HG03175 (cell line): ENCODE results near the gene NR2E1.

Experiments
- ATAC-seq: cut with Tn5 transposase; IDR thresholded peaks from one replicate; pipeline ENCODE4 v1.9.1; 2021; ENCODE audit warnings: mild to moderate bottlenecking, moderate library complexity; ENCODE audit not compliant: unreplicated experiment

The NR2E1 gene

DNA sequence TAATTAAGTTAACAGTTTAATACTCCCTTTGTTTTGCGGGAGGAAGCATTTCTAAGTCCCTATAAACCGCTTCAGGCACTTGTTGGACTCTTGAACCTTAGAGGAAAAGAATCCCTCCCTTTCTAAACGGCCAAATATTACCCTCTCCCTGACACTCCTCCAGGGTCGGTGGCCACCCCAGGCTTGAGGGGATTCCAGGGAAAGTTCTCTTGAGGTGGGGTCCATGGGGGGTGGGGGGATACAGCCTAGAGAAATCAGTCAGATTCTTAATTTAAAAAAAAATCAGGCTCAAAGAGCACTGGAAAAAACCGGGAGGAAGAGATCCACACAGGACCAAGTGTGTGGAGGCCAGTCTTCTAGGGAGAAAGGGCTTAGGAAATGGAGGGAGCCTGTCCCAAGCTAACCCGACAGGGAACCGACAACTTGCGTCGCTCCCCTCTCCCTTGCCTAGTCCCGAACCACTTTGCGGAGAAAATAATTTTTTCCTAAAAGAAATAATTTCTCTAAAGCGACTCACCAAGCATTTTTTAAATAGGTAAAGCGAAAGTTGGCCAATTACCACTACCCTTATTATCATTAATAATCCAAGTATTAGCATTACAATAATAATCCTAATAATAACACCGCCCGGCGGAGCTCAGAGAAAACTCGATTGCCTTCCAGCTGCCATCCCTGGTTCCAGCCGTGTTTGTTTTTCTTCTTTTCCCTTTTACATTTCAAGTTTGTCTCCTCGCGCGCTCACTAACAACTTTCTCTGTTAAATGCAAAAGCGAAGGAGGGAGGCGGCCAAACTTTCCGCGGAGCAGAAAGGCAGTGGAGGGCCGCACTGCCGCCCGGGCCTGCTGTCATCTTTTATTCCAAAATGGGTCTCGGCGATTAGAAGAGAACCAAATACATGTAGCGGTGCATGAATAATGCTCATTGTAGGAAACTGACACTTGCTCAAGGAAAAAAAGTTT, 4.8 kb downstream of the NR2E1 start:
- ATAC-seq: no peak

DNA sequence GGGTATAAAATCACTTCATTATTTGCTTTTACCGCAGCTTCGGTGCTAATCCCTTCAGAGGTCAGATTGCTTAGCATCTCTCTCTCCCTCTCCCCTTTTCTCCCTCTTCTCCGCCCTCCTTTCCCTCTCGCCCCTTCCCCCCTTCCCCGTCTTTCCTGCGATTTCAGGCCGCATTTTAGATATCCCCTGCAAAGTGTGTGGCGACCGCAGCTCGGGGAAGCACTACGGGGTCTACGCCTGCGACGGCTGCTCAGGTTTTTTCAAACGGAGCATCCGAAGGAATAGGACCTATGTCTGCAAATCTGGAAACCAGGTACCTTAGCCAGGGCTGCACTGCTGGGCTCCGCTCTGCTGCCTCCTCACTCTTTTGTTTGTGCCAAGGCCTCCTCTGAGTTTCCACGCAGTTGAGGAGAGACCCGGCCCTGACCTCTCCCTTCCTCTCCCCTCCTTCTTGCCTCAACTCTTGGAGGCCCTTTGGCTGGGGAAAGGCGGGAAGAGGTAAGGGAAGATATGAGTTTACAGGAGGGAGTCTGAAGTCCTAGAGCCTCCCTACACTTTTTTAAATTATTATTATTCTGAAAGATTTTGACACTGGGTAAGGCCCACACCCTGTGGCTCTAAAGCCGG, 5.6 kb downstream of the NR2E1 start:
- ATAC-seq: no peak

DNA sequence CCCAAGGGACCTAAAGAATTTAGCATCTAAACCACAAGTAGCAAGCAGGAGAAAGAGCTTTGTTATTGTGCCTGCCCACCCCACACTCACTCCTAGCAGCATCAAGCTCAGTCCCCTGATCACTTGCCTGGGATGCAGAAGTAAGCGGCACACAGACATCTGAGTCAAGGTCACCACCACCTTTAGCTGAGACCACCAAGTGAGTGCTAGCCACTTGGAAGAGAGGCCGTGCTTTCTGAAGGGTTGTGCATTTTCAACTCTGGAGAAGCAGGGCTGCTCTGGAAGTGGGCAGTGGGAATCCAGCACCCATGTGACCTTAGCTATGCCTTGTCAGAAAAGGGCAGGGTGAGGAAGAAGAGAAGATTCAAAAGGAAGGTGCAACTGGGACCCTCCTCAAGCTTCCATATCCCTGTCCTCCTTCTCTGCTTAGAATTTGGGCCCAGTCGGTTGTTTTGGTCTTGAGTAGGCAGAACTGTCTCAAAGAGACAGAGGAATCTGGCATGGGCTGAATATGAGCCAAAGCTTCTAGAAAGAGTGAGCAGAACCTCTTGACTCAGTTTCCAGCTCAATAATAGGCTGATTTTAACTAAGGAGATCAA, 6.2 kb downstream of the NR2E1 start:
- ATAC-seq: no peak

DNA sequence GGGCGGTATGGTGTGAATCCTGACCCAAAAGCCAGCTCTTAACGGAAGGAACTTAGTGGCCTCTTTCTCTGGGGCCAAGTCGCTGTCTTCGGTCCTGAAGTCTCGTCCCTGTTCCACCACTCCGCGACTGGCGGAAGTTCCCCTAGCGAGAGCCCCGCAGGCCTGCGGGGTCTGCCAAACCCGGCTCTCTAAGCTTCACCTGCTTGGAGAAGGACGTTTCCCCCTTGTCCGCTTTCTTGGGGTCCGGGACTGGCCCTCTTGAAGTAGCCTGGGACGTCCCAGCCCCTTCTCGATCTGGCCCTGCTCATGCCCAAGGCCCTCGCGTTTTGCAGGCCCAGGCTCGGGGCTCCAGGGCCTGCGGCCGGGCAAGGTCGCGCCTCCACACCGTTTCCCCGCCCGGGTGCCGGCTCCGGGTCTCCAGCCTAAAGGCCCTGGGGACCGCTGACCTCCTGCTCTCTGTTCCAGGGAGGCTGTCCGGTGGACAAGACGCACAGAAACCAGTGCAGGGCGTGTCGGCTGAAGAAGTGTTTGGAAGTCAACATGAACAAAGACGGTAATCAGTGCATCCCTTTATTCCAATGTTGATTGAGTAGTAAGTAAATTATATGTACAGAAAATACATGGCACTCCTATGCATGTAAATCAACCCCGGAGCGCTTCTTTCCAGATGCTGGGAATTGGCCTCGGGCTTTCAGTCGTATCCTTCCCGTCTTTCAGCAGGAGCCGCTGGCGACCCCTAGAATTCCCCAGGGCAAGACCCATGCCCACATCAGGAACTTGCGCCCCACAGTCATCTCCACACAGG, 8.8 kb downstream of the NR2E1 start:
- ATAC-seq: no peak

DNA sequence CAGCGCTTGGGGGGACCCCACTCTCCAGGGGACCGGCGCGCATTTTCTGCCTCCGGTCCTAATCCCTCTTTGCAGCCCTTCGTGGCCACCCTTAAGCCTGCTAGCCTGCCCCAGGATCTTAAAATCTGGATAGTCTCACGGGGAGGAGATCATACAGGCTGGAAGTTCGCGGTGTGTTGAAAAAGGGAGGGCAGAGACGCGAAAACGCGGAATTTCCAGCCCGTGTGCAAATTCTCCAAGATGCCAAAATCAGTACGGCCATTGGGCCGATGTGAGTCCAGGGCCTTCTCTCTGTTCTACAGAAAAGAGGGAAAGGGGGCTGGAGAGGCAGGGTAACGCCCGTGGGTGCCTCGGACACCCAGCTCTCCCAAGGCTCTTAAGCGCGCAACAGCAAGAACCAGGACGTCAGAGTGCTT, 9.4 kb downstream of the NR2E1 start:
- no peak for ATAC-seq

DNA sequence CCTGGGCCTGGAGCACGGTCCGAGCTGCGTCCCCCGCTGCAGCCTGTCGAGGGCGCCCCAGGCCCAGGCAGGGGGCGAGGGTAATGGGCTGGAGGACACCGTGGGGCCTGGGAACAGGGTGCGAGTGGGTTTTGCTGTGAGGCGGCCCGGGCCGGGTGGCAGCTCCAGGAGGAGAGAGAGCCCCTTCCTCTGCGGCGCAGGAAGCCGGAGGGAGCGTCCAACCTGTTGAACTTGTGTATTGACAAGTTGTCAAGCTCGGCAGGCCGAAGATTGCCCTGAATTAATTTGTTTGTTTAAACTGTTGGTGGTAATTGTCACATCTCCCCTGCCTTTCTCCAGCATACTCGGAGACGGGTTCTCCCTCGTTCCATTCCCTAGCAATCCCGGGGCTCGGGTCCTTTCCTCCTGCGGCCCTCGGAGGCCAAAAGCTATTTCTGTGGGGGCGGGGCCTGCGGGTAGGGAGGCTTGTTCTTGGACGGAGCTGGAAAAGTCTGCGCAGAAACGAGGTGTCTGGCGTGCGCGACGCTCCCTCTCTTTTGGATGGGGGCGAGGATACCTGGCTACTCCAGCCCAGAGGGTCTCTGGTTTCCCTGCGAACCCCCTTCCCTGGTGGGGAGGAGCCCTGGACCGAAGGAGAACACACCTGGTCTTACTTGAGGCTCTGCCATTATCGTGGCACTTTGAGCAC, 9.9 kb downstream of the NR2E1 start:
- ATAC-seq: no peak

DNA sequence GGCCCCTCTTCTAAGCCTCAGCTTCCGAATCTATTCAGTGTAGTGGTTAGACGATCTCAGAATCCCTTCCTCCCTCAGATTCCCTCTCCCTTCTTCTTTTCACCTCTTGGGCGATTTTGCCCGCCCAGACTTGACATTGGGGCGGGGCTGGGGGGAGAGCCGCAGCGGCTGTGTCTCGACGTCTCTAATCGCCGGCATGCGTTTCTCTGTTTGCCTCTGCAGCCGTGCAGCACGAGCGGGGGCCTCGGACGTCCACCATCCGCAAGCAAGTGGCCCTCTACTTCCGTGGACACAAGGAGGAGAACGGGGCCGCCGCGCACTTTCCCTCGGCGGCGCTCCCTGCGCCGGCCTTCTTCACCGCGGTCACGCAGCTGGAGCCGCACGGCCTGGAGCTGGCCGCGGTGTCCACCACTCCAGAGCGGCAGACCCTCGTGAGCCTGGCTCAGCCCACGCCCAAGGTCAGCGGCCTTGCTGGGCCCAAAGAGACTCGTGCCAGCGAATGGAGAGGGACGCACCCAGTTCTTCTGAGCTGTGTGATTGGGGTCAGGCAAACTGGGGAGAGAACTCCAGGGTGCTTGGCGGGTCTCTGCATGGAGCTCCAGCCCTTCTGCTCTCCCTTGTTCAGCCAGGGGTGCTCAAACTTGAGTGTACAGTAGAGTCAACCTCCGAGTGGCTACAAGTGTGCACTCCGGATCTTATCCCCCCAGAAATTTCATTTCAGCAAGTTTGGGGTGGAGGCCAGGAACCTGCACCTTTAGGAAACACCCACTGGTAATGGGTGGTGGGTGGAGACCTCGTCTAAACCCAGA, 10.7 kb downstream of the NR2E1 start:
- no peak for ATAC-seq

DNA sequence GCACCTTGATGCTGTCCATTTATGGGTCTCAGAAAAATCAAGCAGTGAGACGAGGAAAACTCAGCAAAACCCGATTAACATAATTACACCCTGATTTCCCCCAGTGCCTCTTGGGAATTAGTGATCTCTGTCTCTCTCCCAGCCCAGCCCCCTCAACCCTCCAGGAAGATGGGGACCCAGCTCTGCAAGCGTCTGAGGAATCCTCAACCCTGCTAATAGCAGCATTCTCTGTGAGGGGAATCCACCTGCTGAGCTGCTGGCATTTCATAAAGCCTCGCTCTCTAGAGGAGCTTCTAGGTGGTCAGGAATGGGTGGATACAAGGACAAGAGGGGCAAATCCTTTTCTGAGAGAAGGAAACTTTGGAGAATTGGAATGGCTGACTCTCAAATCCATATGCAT, 13.9 kb downstream of the NR2E1 start:
- ATAC-seq: no peak

DNA sequence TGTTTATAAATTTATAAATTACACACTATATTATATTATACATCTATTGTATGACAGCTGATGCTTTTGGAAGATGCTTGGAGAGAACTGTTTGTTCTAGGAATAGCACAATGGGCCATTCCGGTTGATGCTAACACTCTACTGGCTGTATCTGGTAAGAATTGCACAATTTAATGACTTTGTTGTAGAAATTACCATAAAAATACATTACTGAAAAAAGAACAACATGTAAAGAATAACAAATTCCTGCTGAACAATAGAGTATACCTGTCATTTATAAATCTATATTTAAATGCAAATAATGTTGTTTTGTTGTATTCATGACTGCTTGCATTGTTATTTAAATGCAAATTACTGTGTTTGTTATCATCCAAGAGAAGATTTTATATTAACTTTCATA, 14.4 kb downstream of the NR2E1 start:
- no peak for ATAC-seq

DNA sequence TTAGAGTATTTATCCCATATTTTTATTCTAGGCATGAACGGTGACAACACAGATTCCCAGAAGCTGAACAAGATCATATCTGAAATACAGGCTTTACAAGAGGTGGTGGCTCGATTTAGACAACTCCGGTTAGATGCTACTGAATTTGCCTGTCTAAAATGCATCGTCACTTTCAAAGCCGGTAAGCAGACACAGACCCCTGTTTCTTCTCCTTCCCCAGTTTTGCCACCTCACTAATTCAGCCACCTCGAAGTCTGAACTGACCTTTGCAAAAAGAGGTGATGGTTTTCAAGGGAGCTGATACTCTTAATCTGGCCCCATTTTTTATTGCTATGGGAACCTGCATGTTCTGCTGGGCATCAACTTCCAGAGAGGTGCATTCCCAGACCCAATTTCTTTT, 15.0 kb downstream of the NR2E1 start:
- no peak for ATAC-seq

DNA sequence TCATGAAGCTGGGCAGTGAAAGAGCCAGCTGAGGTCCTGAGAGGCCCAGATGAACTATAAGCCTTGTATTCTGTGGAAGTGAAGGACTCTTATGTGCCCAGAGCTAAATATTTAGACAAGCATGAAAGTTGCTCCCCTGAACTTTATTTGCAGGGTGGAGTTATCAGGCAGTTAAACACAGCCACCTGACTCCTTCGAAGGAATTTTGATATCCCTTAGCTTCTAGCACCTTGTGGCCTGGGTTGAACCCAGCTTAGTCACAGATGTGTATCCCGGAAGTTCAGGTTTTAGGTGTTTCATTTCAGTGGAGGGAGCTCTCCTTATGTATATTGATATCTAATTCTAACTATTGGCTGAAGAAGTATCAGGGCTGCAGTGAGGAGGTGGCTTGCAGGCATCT, 20.4 kb downstream of the NR2E1 start:
- ATAC-seq: no peak

DNA sequence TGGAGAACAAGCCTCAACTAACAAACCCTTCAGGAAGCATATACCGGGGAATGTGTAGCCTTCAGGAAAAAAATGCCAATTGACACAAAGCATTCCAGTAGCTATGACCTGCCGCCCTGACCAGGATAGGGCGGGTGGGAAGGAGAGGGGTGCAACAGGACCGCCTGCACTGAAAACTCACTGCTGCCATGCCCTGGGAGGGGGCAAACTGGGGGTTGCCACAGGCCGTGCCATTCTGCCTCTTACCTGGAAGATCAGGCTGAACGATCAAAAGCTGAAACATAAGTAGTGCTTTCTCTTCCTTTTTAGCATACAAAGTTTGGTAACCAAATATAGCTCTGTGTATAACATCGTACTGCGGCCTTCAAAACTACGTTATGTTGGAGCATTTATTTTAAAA, 21.7 kb downstream of the NR2E1 start:
- ATAC-seq: no peak

DNA sequence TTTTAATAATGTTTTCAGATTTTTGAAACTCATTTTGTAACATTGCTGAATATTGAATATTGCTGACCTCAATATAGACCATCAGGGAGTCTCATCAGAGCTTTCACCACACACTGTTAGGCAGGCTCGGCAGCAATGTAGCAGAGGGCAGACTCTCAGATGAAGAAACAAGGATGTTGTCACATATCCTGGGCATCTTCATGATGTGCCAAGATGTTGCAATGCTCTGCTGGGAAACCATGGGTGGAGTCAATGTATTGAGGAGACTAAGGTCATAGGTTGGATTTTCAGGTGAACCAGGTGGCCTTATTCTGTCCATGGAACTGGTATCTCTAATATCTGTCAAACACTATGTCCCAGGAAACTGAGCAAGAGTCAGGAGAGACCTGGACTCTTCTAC, 27.3 kb downstream of the NR2E1 start:
- ATAC-seq: no peak

DNA sequence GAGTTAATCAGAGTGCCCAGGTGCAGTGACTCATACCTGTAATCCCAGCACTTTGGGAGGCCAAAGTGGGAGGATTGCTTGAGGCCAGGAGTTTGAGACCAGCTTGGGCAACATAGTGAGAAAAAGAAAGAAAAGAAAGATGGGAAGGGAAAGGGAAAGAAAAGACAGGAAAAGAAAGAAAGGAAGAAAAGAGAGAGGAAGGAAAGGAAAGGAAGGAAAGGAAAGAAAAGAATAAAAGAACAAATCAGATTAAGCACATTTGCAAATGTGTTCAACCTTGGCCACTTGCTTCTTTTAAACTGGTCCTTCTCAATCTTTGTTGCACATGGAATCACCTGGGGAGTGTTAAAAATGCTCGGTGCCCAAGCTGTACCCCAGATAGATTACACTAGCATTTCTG, 28.0 kb downstream of the NR2E1 start:
- no peak for ATAC-seq

DNA sequence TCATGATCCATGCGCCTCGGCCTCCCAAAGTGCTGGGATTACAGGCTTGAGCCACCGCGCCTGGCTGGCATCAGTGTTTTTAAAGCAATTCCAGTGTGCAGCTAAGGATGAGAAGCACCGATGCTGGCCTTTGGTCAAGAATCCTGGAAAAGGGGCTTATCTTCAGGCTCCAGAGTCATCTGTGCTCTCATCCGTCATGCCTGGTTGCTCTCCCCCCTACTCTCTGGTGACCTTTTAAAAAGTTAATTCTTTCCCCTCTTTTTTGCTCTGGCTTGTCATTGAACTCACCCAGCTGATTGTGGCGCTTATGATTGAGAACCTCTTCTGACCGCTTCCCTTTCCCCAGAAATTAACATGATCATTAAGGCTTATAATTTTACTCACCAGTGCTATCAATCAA, 28.7 kb downstream of the NR2E1 start:
- no peak for ATAC-seq

DNA sequence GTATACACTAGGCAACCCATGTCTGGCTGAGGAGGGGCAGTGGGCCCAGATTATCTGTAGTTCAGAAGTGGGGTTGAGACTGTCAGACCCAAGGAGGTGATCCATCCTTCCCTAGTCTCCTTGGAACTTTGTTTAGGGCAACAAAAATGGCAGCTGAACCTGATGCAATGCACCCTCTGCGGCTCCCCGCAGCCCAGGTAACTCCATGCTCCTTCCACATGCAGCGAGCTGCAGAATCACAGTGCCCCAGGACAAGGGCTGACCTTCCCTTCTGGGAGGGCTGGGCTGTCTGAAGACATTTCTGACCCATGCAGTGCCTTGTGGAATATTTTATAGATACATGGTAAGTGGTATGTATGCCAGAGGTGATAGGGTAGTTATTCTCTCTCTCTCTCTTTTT, 29.4 kb downstream of the NR2E1 start:
- no peak for ATAC-seq

DNA sequence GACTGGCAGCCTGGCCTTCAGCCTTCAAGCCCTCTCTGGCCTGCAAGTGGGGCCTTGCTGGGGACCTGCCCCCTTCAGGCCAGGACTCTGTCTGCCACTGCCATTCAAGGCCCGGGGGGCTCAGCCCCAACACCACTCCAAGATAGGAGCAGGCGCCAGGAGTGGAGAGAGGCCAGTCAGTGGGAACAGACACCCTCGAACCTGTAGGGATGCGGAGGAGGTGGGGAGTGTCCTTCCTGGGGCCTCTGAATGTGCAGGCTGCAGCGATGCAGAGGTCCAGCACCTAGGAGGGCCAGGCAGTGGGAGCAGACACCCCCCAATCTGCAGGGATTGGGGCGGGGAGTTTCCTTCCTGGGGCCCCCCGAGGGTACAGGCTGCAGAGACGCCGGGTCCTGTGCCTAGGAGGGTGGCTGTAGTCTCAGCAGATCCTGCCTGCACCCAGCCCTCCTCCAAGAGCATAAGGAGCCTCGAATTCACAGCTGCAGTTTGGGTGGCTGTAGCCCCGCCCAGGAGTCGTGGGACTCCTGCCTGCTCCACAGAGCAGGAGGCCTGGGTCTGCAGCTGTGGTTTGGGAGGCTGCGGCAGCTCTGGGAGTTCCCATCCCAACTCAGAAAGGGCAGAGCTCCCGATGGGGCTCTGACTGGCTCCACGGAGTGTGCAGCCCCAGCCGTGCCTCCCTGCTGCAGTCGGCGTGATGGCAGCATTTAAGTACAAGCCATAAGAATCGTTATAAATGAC, 33.1 kb downstream of the NR2E1 start:
- ATAC-seq: no peak

DNA sequence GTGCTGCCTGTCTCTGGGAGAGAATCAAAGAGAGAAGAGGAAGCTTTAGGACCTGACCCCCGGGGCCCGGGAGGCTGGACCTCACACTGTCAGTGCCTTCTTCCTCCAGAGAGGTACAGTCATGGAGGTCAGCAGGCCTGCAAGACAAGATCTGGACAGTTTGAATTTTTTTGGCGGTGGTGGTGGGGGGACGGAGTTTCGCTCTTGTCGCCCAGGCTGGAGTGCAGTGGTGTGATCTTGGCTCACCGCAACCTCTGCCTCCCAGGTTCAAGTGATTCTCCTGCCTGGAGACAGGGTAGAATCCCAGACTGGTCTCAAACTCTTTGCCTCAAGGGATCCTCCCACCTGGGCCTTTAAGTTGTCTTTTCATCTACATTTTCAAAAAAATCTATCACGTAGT, 34.4 kb downstream of the NR2E1 start:
- no peak for ATAC-seq

DNA sequence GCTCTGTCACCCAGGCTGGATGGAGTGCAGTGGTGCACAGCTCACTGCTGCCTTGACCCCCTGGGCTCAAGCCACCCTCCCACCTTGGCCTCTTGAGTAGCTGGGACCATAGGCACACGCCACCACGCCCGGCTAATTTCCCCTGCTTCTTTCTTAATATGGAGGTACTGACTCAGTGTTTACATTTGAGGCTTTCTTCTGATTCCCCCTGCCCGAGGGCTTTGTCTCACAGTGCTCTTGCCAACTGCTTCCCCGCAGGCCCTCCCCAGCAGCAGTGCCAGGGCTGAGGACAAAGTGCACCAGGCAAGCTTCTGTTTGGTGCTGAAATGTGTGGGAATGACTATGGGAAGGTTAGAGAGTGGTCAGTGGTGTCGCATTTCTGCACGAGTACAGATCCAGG, 34.8 kb downstream of the NR2E1 start:
- no peak for ATAC-seq
